A375 (cell line): ENCODE data around the gene KRT14. TPM values are rescaled to one million over a fixed set of nuclear protein-coding genes. Genes with fewer than 3 reads are reported as not detected.

Source experiments
- total RNA-seq: library from RNA; depleted of rRNA; stranded (reverse); fragments of >200 nt; shearing (Covaris generic); gene quantifications from 2 replicates; pipeline ENCODE4 v1.2.3, GENCODE V29; 2014; rRNA removed

The KRT14 gene
- 56.1 and 63.7 TPM in 2 replicates for total RNA-seq

GRCh38 chr17:41586863-41587495 lies at the start of gene KRT14:
KRT14 (minus strand) TSS chr17:41586895; CDS start chr17:41586834, 61 bp downstream.

GRCh38 chr17:41624208-41625101 lies 37.8 kb upstream of the KRT14 start, which contains the start of gene KRT17:
KRT17 (minus strand) TSS chr17:41624575; CDS start chr17:41624509, 66 bp downstream.

GRCh38 chr17:41612376-41613160 lies 25.9 kb upstream of the KRT14 start, which contains the start of gene KRT16:
KRT16 (minus strand) TSS chr17:41612767; CDS start chr17:41612688, 79 bp downstream.

DNA sequence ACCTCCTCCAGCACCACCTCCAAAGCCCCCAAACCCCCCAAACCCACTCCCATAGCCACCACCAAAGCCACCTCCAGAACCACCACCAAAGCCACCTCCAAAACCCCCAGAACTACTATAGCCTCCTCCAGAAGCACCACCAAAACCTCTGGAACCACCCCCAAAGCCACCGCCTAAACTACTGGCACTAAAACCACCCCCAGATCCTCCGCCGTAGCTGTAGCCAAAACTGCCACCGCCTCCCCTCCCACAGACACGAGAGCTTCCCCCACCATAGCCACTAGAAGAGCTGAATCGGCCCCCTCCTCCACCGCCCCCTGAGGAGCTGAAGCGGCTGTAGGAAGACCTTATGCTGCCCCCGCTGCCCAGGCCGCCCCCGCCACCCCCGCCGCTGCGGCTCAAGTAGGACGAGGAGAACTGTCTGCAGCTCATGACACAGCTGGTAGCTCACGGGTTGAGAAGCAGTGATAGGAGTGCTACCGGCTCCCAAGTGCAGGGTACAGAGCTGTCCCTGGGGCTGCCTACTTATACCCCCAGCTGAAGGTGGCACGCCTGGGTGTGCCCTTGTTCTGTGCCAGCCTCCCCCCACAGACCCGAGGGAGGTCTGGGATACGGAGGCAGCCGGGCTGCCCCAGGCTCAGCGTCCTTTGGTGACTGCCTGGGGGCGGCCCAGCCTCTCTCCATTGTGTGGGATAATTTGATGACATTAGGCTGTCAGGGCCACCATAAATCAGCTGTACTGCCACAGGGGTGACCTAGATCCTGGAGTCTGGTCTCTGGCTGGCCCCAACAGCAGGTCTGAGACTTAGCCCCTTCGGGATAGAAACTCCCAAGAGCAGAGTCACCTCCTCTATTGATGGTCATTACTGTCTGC lies 14.9 kb downstream of the KRT14 start, which contains the start of gene KRT9:
Gene KRT9, minus strand, starts transcription at position 499 of the 874 bp plus-strand sequence. Its CDS starts 67 bp downstream, at position 432.

Other genes starting within 250 kb of the KRT14 start
- not detected in 2 replicates for gene KRT33A, start 236.1 kb downstream of the KRT14 start, total RNA-seq
- 0.29 TPM in 1 of 2 replicates, not detected in the other for gene KRT33B, start 217.1 kb downstream of the KRT14 start, total RNA-seq
- 0.23 and 0.77 TPM in 2 replicates for gene KRT34, start 204.6 kb downstream of the KRT14 start, total RNA-seq
- gene KRT31, start 189.3 kb downstream of the KRT14 start, total RNA-seq: not detected in 2 replicates
- gene KRT37, start 162.3 kb downstream of the KRT14 start, total RNA-seq: not detected in 2 replicates
- not detected in 2 replicates for gene KRT38, start 145.9 kb downstream of the KRT14 start, total RNA-seq
- gene KRT32, start 119.5 kb downstream of the KRT14 start, total RNA-seq: 0.08 and 0.19 TPM in 2 replicates
- gene KRT35, start 105.7 kb downstream of the KRT14 start, total RNA-seq: not detected in 2 replicates
- gene KRT36, start 97.0 kb downstream of the KRT14 start, total RNA-seq: not detected in 2 replicates
- gene KRT13, start 81.3 kb downstream of the KRT14 start, total RNA-seq: not detected in 2 replicates
- 11.1 and 18.7 TPM in 2 replicates for gene KRT15, start 68.0 kb downstream of the KRT14 start, total RNA-seq
- 0.29 TPM in 1 of 2 replicates, not detected in the other for gene KRT19, start 58.6 kb downstream of the KRT14 start, total RNA-seq
- 2.2 and 2.6 TPM in 2 replicates for gene KRT9, start 14.8 kb downstream of the KRT14 start, total RNA-seq
- gene KRT16, start 25.9 kb upstream of the KRT14 start, total RNA-seq: 1.4 and 1.6 TPM in 2 replicates
- 0.45 TPM in 2 replicates for gene KRT17, start 37.7 kb upstream of the KRT14 start, total RNA-seq
- 130 and 141 TPM in 2 replicates for gene EIF1, start 102.0 kb upstream of the KRT14 start, total RNA-seq
- gene GAST, start 125.4 kb upstream of the KRT14 start, total RNA-seq: not detected in 2 replicates
- 0.15 TPM in 1 of 2 replicates, not detected in the other for gene HAP1, start 147.7 kb upstream of the KRT14 start, total RNA-seq
- 5.9 and 6.1 TPM in 2 replicates for gene JUP, start 199.8 kb upstream of the KRT14 start, total RNA-seq
- gene P3H4, start 225.1 kb upstream of the KRT14 start, total RNA-seq: 53.4 and 66.4 TPM in 2 replicates
- gene FKBP10, start 226.1 kb upstream of the KRT14 start, total RNA-seq: 259 and 283 TPM in 2 replicates
- gene NT5C3B, start 249.3 kb upstream of the KRT14 start, total RNA-seq: 85.6 and 94.7 TPM in 2 replicates